Forelimb muscle (tissue), 1 donor: ENCODE data around the gene LAYN. TPM values are rescaled to one million over a fixed set of nuclear protein-coding genes. Genes with fewer than 3 reads are reported as not detected.
A peak's percentile ranks its signal among the peaks of the same experiment; 100 is the strongest.

Source experiments
- DNase-seq: peaks from one replicate; pipeline ENCODE4 v3.0.0-alpha.2; 2013; ENCODE audit warnings: low read depth
- polyA plus RNA-seq: library from polyadenylated mRNA; unstranded; fragments of 120-200 nt; gene quantifications from one replicate; pipeline ENCODE4 v1.2.1, GENCODE V29; 2013; ENCODE audit not compliant: insufficient read length

Gene LAYN
- polyA plus RNA-seq, 1 donor, result 3.9 TPM

GRCh38 chr11:111598148-111598547, 57.6 kb downstream of the LAYN start:
- no peak for DNase-seq

- DNase-seq, result peak; percentile 85
Measured at GRCh38 chr11:111598559-111598958, 58.0 kb downstream of the LAYN start.

GRCh38 chr11:111601636-111601978, 61.1 kb downstream of the LAYN start:
- DNase-seq, result no peak

GRCh38 chr11:111601979-111602864, 61.7 kb downstream of the LAYN start, which contains the start of gene SIK2:
TSS of gene SIK2 (plus strand) at chr11:111602449. CDS start at chr11:111602564, 115 bp downstream.
- DNase-seq, result peak; percentile 86

GRCh38 chr11:111602865-111603610, 62.5 kb downstream of the LAYN start:
- DNase-seq, result no peak

- no peak for DNase-seq
Measured at GRCh38 chr11:111603611-111604130, 63.2 kb downstream of the LAYN start.

GRCh38 chr11:111604392-111605009, 64.0 kb downstream of the LAYN start:
- DNase-seq, result no peak

GRCh38 chr11:111605681-111606080, 65.2 kb downstream of the LAYN start:
- DNase-seq, result no peak

GRCh38 chr11:111606986-111607385, 66.5 kb downstream of the LAYN start:
- DNase-seq, result no peak

GRCh38 chr11:111607751-111608150, 67.2 kb downstream of the LAYN start:
- no peak for DNase-seq

Other genes with a start within 250 kb of the LAYN start
- 2.9 TPM for gene POU2AF3, start 242.2 kb upstream of the LAYN start, polyA plus RNA-seq
- gene POU2AF1, start 161.4 kb upstream of the LAYN start, polyA plus RNA-seq, result 0.19 TPM
- gene BTG4, start 28.3 kb upstream of the LAYN start, polyA plus RNA-seq, result not detected
- not detected for gene HOATZ, start 25.9 kb upstream of the LAYN start, polyA plus RNA-seq
- gene SIK2, start 61.7 kb downstream of the LAYN start, polyA plus RNA-seq, result 22.4 TPM
- gene PPP2R1B, start 225.7 kb downstream of the LAYN start, polyA plus RNA-seq, result 12.4 TPM